ENCODE measurements around the gene TMEM52B.
"Not testable (repeated sequence)": the region's sequence is repeated elsewhere in the genome, so short reads cannot be mapped to it uniquely, and the experiment has no call there.

The TMEM52B gene

DNA sequence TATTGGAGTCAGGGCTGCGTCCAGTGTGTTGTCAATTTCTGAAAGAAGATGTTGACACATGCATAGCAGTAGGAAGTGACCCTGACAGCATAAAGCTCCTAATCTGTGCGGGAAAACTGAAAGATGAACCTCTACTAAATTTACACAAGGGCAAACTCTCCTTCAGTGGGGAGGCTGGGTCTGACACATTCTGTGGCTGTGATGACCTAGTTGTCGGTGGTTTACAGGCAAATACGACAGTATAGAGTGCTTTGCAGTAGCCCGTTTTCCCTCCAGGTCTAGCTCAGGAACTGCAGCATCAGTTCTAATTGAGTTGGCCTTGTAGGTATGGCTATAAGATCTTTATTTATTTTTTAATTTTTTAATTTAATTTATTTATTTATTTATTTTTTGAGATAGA is 19.0 kb downstream of the TMEM52B start:
- no peaks in the 10 kb centered on the region for H3K36me3 ChIP-seq (ENCODE audit: insufficient read depth)
- TF ChIP-seq, protein P1, sequence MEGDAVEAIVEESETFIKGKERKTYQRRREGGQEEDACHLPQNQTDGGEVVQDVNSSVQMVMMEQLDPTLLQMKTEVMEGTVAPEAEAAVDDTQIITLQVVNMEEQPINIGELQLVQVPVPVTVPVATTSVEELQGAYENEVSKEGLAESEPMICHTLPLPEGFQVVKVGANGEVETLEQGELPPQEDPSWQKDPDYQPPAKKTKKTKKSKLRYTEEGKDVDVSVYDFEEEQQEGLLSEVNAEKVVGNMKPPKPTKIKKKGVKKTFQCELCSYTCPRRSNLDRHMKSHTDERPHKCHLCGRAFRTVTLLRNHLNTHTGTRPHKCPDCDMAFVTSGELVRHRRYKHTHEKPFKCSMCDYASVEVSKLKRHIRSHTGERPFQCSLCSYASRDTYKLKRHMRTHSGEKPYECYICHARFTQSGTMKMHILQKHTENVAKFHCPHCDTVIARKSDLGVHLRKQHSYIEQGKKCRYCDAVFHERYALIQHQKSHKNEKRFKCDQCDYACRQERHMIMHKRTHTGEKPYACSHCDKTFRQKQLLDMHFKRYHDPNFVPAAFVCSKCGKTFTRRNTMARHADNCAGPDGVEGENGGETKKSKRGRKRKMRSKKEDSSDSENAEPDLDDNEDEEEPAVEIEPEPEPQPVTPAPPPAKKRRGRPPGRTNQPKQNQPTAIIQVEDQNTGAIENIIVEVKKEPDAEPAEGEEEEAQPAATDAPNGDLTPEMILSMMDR (conservative IDR thresholded peaks at IDR 0.05; ENCODE audit: low read depth, low read length): no peak
- no peaks in the 10 kb centered on the region for H3K4me1 ChIP-seq (ENCODE audit: low read depth, poor library complexity, severe bottlenecking)
- H3K9ac ChIP-seq: no peak overlapping the region
- H3K4me2 ChIP-seq: no peak overlapping the region
- H2AFZ ChIP-seq (ENCODE audit: low read depth): no peak overlapping the region
- H3K4me3 ChIP-seq (IDR thresholded peaks at IDR 0.05; ENCODE audit: insufficient read depth, low read depth, low read length): no peak overlapping the region
- no peaks in the 10 kb centered on the region for H3K79me2 ChIP-seq (ENCODE audit: insufficient read depth, low read depth)
- no peak overlapping the region for H3K27ac ChIP-seq
- no peaks in the 10 kb centered on the region for H4K20me1 ChIP-seq (ENCODE audit: insufficient read depth)
- no peaks in the 10 kb centered on the region for H3K27me3 ChIP-seq (ENCODE audit: insufficient read depth, low read depth)

DNA sequence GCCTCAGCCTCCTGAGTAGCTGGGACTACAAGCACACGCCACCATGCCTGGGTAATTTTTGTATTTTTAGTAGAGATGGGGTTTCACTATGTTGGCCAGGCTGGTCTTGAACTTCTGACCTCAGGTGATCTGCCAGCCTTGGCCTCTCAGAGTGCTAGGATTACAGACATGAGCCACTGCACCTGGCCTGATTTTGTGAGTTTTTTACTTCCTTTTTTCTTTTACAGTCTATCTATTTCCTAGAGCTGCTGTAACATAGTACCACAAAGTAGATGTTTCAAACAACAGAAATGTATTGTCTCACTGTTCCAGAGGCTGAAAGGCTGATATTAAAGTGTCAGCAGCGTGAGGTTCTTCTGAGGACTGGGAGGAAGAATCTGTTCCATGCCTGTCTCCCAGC is 25.7 kb downstream of the TMEM52B start:
- H3K27ac ChIP-seq; H2AFZ ChIP-seq (ENCODE audit: low read depth): not testable (repeated sequence)

DNA sequence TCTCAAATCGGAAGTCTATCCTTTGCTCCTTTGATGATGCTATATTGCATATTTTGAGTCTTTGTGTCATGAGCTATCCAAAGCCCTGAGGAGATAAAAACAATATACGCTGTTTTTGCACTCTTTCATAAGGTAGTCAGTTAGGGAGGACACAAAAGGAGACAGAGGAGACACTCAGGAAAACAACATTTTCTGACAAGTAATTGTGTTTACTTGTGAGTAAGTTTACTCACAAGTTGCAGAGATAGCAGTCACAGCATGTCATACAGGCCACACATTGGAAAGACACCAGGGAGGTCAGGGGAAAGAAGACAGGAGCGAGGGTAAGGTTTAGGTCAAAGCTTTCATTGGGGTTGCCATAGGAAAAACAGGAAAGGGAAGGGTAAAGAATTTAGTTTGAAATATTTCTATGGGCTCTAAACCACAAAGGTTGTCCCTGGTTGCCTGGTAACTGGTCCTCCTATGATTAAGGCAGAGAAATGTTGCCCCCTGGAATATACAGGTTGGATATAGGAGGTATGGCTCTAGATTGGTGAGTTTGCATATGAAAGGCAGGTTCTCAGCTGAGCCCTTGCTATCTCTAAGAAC is 26.5 kb downstream of the TMEM52B start:
- H3K27me3 ChIP-seq (ENCODE audit: insufficient read depth, low read depth): no peaks in the 10 kb centered on the region
- no peak overlapping the region for H2AFZ ChIP-seq (ENCODE audit: low read depth)
- H4K20me1 ChIP-seq (ENCODE audit: insufficient read depth): no peaks in the 10 kb centered on the region
- no peaks in the 10 kb centered on the region for H3K4me1 ChIP-seq (ENCODE audit: low read depth, poor library complexity, severe bottlenecking)
- H3K9ac ChIP-seq: no peak overlapping the region
- no peak overlapping the region for H3K4me3 ChIP-seq (IDR thresholded peaks at IDR 0.05; ENCODE audit: insufficient read depth, low read depth, low read length)
- TF ChIP-seq, protein P1 (conservative IDR thresholded peaks at IDR 0.05; ENCODE audit: low read depth, low read length): no peak
- H3K36me3 ChIP-seq (ENCODE audit: insufficient read depth): no peaks in the 10 kb centered on the region
- no peak overlapping the region for H3K27ac ChIP-seq
- H3K79me2 ChIP-seq (ENCODE audit: insufficient read depth, low read depth): no peaks in the 10 kb centered on the region
- H3K4me2 ChIP-seq: no peak overlapping the region

More for the DNA sequence above, 25.7 kb downstream of the TMEM52B start:
- not testable (repeated sequence) for H3K9ac ChIP-seq; H3K4me3 ChIP-seq (IDR thresholded peaks at IDR 0.05; ENCODE audit: insufficient read depth, low read depth, low read length); H3K27me3 ChIP-seq (ENCODE audit: insufficient read depth, low read depth); H3K36me3 ChIP-seq (ENCODE audit: insufficient read depth); H4K20me1 ChIP-seq (ENCODE audit: insufficient read depth); H3K4me2 ChIP-seq; H3K79me2 ChIP-seq (ENCODE audit: insufficient read depth, low read depth); H3K4me1 ChIP-seq (ENCODE audit: low read depth, poor library complexity, severe bottlenecking)

DNA sequence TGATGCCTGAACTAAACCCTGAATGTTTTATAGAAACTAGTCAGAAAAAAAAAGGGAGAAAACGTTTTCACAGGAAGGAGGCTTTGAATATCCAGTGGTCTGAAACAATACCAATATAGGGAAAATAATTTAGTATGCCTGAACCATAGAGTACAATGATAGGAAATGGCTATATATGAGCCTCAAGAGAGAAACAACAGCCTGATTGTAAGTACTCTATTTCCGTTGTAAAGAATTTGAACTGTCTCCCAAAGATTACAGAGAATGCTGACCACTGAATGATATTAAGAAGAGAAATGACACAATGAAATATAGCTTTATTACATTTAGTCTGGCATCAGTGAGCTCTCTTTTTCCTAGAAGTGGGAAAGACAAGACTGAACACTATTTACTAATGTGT is 28.3 kb downstream of the TMEM52B start:
- no peaks in the 10 kb centered on the region for H3K79me2 ChIP-seq (ENCODE audit: insufficient read depth, low read depth)
- TF ChIP-seq, protein P1 (conservative IDR thresholded peaks at IDR 0.05; ENCODE audit: low read depth, low read length): no peak
- H3K4me2 ChIP-seq: no peak overlapping the region
- H3K4me3 ChIP-seq (IDR thresholded peaks at IDR 0.05; ENCODE audit: insufficient read depth, low read depth, low read length): no peak overlapping the region
- no peak overlapping the region for H3K9ac ChIP-seq
- H3K4me1 ChIP-seq (ENCODE audit: low read depth, poor library complexity, severe bottlenecking): no peaks in the 10 kb centered on the region
- no peak overlapping the region for H3K27ac ChIP-seq
- no peak overlapping the region for H2AFZ ChIP-seq (ENCODE audit: low read depth)
- no peaks in the 10 kb centered on the region for H4K20me1 ChIP-seq (ENCODE audit: insufficient read depth)
- H3K36me3 ChIP-seq (ENCODE audit: insufficient read depth): no peaks in the 10 kb centered on the region
- H3K27me3 ChIP-seq (ENCODE audit: insufficient read depth, low read depth): no peaks in the 10 kb centered on the region

DNA sequence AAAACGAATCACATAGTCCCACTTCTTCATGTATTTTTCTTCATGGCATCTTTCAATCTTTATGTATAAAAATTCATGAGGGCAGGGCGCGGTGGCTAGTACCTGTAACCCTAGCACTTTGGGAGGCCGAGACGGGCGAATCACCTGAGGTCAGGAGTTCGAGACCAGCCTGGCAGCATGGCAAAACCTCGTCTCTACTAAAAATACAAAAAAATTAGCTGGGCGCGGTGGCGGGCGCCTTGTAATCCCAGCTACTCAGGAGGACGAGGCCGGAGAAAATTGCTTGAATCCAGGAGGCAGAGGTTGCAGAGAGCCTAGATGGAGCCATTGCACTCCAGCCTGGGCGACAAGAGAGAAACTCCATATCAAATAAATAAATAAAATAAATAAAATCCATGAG is 31.4 kb downstream of the TMEM52B start:
- Histone ChIP-seq H3K27ac (no peak overlapping the region), H3K4me1 (ENCODE audit: low read depth, poor library complexity, severe bottlenecking) (peaks cover 12% of the 10 kb centered on the region), H3K79me2 (ENCODE audit: insufficient read depth, low read depth) (no peaks in the 10 kb centered on the region), H3K4me2 (no peak overlapping the region), H3K4me3 (IDR thresholded peaks at IDR 0.05; ENCODE audit: insufficient read depth, low read depth, low read length) (no peak overlapping the region), H2AFZ (ENCODE audit: low read depth) (no peak overlapping the region), H3K9ac (no peak overlapping the region), H3K27me3 (ENCODE audit: insufficient read depth, low read depth) (no peaks in the 10 kb centered on the region), H3K36me3 (ENCODE audit: insufficient read depth) (no peaks in the 10 kb centered on the region), H4K20me1 (ENCODE audit: insufficient read depth) (no peaks in the 10 kb centered on the region)
- TF ChIP-seq, protein P1 (conservative IDR thresholded peaks at IDR 0.05; ENCODE audit: low read depth, low read length): no peak
